Rectal smooth muscle tissue (tissue), 1 donor: ENCODE data around the gene AHI1.
"Not testable (repeated sequence)": the region's sequence is repeated elsewhere in the genome, so short reads cannot be mapped to it uniquely, and the experiment has no call there.

Experiments used
- H3K27ac ChIP-seq: one replicate; pipeline ENCODE4 v1.7.0; 2013; ENCODE audit warnings: low read depth, low read length, inconsistent platforms
- H3K27me3 ChIP-seq: one replicate; pipeline ENCODE4 v1.7.0; 2013; ENCODE audit warnings: low read length; ENCODE audit not compliant: control insufficient read depth, insufficient read depth
- H3K36me3 ChIP-seq: one replicate; pipeline ENCODE4 v1.7.0; 2013; ENCODE audit warnings: low read length; ENCODE audit not compliant: control insufficient read depth, insufficient read depth
- H3K4me1 ChIP-seq: one replicate; pipeline ENCODE4 v1.7.0; 2013; ENCODE audit warnings: low read length; ENCODE audit not compliant: control insufficient read depth, insufficient read depth
- H3K4me3 ChIP-seq: one replicate; pipeline ENCODE4 v1.7.0; 2013; ENCODE audit warnings: low read length
- H3K9ac ChIP-seq: one replicate; pipeline ENCODE4 v1.7.0; 2013; ENCODE audit warnings: low read length

AHI1 gene

GRCh38 chr6:135254471-135254870, 243.1 kb downstream of the AHI1 start:
- H3K27me3 ChIP-seq, result no peaks in the 10 kb centered on the region
- no peaks in the 10 kb centered on the region for H3K4me1 ChIP-seq
- no peak overlapping the region for H3K4me3 ChIP-seq
- H3K27ac ChIP-seq, result no peak overlapping the region
- H3K9ac ChIP-seq, result no peak overlapping the region
- no peaks in the 10 kb centered on the region for H3K36me3 ChIP-seq

- Histone ChIP-seq H3K4me1 (no peaks in the 10 kb centered on the region), H3K4me3 (no peak overlapping the region), H3K27me3 (no peaks in the 10 kb centered on the region), H3K27ac (no peak overlapping the region), H3K9ac (no peak overlapping the region), H3K36me3 (no peaks in the 10 kb centered on the region)
Measured at GRCh38 chr6:135251498-135252441, 245.8 kb downstream of the AHI1 start.

GRCh38 chr6:135250751-135251497, 246.6 kb downstream of the AHI1 start:
- Histone ChIP-seq H3K36me3 (no peaks in the 10 kb centered on the region), H3K4me1 (no peaks in the 10 kb centered on the region), H3K27me3 (no peaks in the 10 kb centered on the region), H3K4me3 (no peak overlapping the region), H3K9ac (no peak overlapping the region), H3K27ac (no peak overlapping the region)

GRCh38 chr6:135250234-135250633, 247.3 kb downstream of the AHI1 start:
- no peaks in the 10 kb centered on the region for H3K27me3 ChIP-seq
- H3K4me3 ChIP-seq, result no peak overlapping the region
- H3K4me1 ChIP-seq, result no peaks in the 10 kb centered on the region
- H3K27ac ChIP-seq, result no peak overlapping the region
- no peaks in the 10 kb centered on the region for H3K36me3 ChIP-seq
- no peak overlapping the region for H3K9ac ChIP-seq

GRCh38 chr6:135246412-135247012, 251.0 kb downstream of the AHI1 start:
- not testable (repeated sequence) for H3K9ac ChIP-seq, H3K4me1 ChIP-seq, H3K36me3 ChIP-seq, H3K27ac ChIP-seq, H3K27me3 ChIP-seq, H3K4me3 ChIP-seq

- H3K27ac ChIP-seq, result no peak overlapping the region
Measured at GRCh38 chr6:135244805-135245204, 252.7 kb downstream of the AHI1 start.

GRCh38 chr6:135243871-135244796, 253.4 kb downstream of the AHI1 start:
- H3K4me1 ChIP-seq, result no peaks in the 10 kb centered on the region
- no peak overlapping the region for H3K9ac ChIP-seq
- no peak overlapping the region for H3K27ac ChIP-seq
- H3K4me3 ChIP-seq, result no peak overlapping the region
- H3K36me3 ChIP-seq, result no peaks in the 10 kb centered on the region
- H3K27me3 ChIP-seq, result no peaks in the 10 kb centered on the region

More at GRCh38 chr6:135244805-135245204, 252.7 kb downstream of the AHI1 start:
- Histone ChIP-seq H3K27me3 (no peaks in the 10 kb centered on the region), H3K4me1 (no peaks in the 10 kb centered on the region), H3K4me3 (no peak overlapping the region), H3K9ac (no peak overlapping the region), H3K36me3 (no peaks in the 10 kb centered on the region)

GRCh38 chr6:135240711-135241110, 256.8 kb downstream of the AHI1 start:
- H3K27me3 ChIP-seq, result no peaks in the 10 kb centered on the region
- H3K4me1 ChIP-seq, result no peaks in the 10 kb centered on the region
- H3K27ac ChIP-seq, result no peak overlapping the region
- H3K9ac ChIP-seq, result no peak overlapping the region
- no peak overlapping the region for H3K4me3 ChIP-seq
- H3K36me3 ChIP-seq, result no peaks in the 10 kb centered on the region

GRCh38 chr6:135236732-135237131, 260.8 kb downstream of the AHI1 start:
- H3K9ac ChIP-seq, result no peak overlapping the region
- no peaks in the 10 kb centered on the region for H3K27me3 ChIP-seq
- no peaks in the 10 kb centered on the region for H3K36me3 ChIP-seq
- no peaks in the 10 kb centered on the region for H3K4me1 ChIP-seq
- H3K4me3 ChIP-seq, result no peak overlapping the region
- no peak overlapping the region for H3K27ac ChIP-seq

- no peak overlapping the region for H3K9ac ChIP-seq
- H3K4me1 ChIP-seq, result no peaks in the 10 kb centered on the region
- H3K27ac ChIP-seq, result no peak overlapping the region
- no peaks in the 10 kb centered on the region for H3K36me3 ChIP-seq
- H3K27me3 ChIP-seq, result no peaks in the 10 kb centered on the region
- H3K4me3 ChIP-seq, result no peak overlapping the region
Measured at GRCh38 chr6:135236319-135236718, 261.2 kb downstream of the AHI1 start.

GRCh38 chr6:135235716-135236115, 261.8 kb downstream of the AHI1 start:
- no peak overlapping the region for H3K27ac ChIP-seq
- H3K9ac ChIP-seq, result no peak overlapping the region
- H3K36me3 ChIP-seq, result no peaks in the 10 kb centered on the region
- no peak overlapping the region for H3K4me3 ChIP-seq
- H3K4me1 ChIP-seq, result no peaks in the 10 kb centered on the region
- no peaks in the 10 kb centered on the region for H3K27me3 ChIP-seq

- H3K36me3 ChIP-seq, result no peaks in the 10 kb centered on the region
- H3K27ac ChIP-seq, result no peak overlapping the region
- no peak overlapping the region for H3K4me3 ChIP-seq
- H3K27me3 ChIP-seq, result no peaks in the 10 kb centered on the region
- H3K4me1 ChIP-seq, result no peaks in the 10 kb centered on the region
- H3K9ac ChIP-seq, result no peak overlapping the region
Measured at GRCh38 chr6:135234492-135234780, 263.1 kb downstream of the AHI1 start.
